Measurements from ENCODE around the gene PRKCA.

DNA sequence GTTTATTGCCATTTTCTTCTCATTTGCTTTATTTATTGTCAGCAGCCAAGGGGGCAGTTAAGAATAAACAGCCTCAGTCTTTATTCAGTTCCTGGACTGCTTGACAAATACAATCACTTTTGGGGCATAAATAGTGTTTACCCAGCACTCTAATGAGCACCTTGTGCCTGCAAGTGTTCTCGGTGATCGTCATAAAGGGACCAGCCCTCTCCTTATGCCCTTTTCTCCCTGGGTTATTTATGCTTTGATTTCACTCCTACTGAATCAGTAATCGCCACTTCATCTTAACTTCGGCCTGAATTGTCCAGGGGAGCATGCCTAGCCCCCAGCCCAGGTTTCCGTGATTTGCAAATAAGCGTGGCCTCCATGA lies 476.8 kb downstream of the PRKCA start:
- TF ChIP-seq MAX (IDR thresholded peaks at IDR 0.05) (no peak), YY1 (IDR thresholded peaks at IDR 0.05; ENCODE audit: low read depth) (no peak), TAF1 (IDR thresholded peaks at IDR 0.05; ENCODE audit: low read depth) (no peak), EP300 (IDR thresholded peaks at IDR 0.05; ENCODE audit: borderline replicate concordance) (no peak), TEAD4 (IDR thresholded peaks at IDR 0.05) (no peak), RAD21 (IDR thresholded peaks at IDR 0.05; ENCODE audit: low read depth) (no peak), EGR1 (IDR thresholded peaks at IDR 0.05) (no peak), ZBTB7A (IDR thresholded peaks at IDR 0.05; ENCODE audit: low read depth) (no peak), CEBPB (IDR thresholded peaks at IDR 0.05) (no peak), TCF12 (IDR thresholded peaks at IDR 0.05; ENCODE audit: low read depth) (no peak)
- TF ChIP-seq, protein P1, sequence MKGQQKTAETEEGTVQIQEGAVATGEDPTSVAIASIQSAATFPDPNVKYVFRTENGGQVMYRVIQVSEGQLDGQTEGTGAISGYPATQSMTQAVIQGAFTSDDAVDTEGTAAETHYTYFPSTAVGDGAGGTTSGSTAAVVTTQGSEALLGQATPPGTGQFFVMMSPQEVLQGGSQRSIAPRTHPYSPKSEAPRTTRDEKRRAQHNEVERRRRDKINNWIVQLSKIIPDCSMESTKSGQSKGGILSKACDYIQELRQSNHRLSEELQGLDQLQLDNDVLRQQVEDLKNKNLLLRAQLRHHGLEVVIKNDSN (IDR thresholded peaks at IDR 0.05) = no peak
- TF ChIP-seq, protein P2, sequence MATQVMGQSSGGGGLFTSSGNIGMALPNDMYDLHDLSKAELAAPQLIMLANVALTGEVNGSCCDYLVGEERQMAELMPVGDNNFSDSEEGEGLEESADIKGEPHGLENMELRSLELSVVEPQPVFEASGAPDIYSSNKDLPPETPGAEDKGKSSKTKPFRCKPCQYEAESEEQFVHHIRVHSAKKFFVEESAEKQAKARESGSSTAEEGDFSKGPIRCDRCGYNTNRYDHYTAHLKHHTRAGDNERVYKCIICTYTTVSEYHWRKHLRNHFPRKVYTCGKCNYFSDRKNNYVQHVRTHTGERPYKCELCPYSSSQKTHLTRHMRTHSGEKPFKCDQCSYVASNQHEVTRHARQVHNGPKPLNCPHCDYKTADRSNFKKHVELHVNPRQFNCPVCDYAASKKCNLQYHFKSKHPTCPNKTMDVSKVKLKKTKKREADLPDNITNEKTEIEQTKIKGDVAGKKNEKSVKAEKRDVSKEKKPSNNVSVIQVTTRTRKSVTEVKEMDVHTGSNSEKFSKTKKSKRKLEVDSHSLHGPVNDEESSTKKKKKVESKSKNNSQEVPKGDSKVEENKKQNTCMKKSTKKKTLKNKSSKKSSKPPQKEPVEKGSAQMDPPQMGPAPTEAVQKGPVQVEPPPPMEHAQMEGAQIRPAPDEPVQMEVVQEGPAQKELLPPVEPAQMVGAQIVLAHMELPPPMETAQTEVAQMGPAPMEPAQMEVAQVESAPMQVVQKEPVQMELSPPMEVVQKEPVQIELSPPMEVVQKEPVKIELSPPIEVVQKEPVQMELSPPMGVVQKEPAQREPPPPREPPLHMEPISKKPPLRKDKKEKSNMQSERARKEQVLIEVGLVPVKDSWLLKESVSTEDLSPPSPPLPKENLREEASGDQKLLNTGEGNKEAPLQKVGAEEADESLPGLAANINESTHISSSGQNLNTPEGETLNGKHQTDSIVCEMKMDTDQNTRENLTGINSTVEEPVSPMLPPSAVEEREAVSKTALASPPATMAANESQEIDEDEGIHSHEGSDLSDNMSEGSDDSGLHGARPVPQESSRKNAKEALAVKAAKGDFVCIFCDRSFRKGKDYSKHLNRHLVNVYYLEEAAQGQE (IDR thresholded peaks at IDR 0.05; ENCODE audit: low read depth) = no peak
